Hematopoietic multipotent progenitor cell treated with erythropoietin and hydrocortisone succinate and interleukin-3 and kit ligand, for 4 days (in vitro differentiated cells): ENCODE data around the gene HNRNPA2B1.
A peak's percentile ranks its signal among the peaks of the same experiment; 100 is the strongest.

Experiments
- DNase-seq: peaks from one replicate; pipeline ENCODE4 v3.0.0-alpha.2; 2015

The HNRNPA2B1 gene

GRCh38 chr7:26200444-26201246, at the start of gene HNRNPA2B1:
Gene HNRNPA2B1 (minus strand): TSS chr7:26200746. CDS start chr7:26200577, 169 bp downstream.
- peak; percentile 99 for DNase-seq

DNA sequence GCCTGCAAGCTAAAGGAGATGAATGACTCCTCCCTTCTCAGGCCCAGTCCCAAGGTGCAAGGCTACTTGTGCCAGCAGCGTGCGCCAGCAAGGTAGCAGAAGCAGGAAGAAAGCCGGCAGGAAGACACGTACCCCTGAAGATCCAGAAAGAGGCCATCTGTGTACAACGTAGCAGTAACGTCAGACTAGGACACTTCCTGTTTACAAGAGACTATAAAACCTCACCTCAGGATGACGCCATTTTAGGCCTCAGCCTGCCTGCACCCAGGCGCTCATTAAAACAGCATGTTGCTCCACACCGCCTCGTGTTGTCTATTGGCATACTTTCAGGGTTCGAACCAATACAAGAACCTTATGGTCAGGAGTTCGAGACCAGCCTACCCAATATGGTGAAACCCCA, 49.7 kb upstream of the HNRNPA2B1 start:
- no peak for DNase-seq

GRCh38 chr7:26245150-26245549, 44.6 kb upstream of the HNRNPA2B1 start:
- DNase-seq: no peak

DNA sequence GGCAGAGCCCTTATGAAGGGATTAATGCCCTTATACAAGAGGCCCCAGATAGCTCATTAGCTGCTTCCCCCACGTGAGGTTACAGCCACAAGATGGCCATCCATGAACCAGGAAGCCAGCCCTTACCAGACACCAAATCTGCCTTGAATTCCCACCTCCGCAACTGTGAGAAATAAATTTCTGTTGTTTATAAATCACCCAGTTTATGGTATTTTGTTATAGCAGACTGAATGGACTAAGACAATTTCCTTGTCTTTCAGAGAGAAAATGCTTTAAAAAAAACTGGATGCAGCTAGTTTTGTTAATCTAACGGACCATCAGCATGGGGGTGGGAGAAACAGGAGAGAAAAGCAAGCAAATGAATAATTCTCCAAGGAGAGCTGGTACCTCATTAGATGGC, 37.5 kb upstream of the HNRNPA2B1 start:
- no peak for DNase-seq

DNA sequence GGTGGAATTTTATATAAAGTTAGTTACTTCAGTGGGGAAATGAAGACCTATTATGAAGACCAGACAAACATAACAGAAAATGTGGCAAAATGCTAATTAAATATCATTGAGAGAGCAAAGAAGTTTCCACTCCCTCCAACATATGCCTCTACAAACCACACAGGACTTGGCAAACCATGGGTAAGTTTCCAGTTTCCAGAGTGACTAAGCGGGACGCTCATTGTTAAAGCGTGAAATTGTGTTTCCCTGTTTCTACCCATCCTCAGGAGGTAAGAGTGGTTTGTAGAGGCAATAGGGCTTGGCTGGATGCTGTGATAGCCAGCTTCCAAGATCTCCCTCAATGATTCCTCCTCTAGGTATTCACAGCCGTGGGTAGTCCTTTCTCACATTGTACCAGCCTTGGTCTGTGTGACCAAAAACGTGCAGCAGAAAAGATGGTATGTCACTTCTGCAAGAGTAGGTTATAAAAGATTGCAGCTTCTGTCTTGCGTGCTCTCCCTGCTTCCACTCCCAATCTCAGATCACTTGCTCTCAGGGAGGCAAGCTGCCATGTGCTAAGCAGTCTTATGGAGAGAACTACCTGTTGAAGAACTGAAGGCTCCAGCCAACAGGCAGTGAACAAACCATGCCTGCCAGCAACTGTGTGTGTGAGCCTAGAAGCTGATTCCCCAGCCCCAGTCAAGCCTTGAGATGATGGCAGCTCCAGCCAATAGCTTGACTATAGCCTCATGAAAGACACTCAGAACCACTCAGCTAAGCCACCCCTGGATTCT, 36.7 kb upstream of the HNRNPA2B1 start:
- no peak for DNase-seq

DNA sequence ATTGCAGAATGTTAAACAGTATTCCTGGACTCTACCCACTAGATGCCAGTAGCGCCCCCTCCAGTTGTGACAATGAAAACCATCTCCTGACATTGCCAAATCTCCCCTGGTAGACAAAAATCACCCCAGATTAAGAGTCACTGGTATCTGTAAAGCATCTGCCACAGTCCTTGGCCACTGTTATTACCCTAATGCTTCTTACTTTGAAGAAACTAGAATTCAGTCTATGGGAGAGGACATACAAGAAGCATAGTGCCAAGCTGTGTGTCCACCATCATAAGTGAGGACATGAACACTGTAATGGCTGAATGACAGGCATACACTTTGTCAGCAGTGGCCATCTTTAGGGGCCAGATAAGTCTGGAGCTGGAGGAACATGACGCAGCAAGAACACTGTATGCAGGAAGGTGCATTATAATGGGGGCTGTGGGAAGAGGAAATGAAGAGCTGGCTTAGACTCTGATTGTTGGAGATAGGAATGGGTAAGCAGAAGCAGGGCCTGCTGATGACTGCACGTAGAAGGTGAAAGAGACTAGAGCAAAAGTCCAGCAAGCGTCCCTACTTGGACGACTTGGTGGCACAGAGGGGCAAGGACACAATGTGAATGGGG, 33.5 kb upstream of the HNRNPA2B1 start:
- peak; percentile 86 for DNase-seq

GRCh38 chr7:26227987-26228386, 27.4 kb upstream of the HNRNPA2B1 start:
- no peak for DNase-seq

DNA sequence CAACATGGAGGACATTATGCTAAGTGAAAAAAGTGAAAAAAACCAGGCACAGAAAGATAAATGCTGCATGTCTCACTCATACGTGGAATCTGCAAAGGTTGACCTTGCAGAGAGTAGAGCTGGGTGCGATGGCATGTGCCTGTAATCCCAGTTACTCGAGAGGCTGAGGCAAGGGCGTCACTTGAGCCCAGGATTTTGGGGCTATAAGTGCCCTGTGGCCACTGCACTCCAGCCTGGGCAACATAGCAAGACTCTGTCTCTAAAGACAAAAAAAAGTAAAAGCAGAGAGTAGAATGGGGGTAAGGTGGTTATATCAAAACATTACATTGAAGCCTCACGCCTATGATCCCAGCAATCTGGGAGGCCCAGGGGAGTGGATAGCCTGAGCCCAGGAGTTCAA, 23.8 kb upstream of the HNRNPA2B1 start:
- no peak for DNase-seq

DNA sequence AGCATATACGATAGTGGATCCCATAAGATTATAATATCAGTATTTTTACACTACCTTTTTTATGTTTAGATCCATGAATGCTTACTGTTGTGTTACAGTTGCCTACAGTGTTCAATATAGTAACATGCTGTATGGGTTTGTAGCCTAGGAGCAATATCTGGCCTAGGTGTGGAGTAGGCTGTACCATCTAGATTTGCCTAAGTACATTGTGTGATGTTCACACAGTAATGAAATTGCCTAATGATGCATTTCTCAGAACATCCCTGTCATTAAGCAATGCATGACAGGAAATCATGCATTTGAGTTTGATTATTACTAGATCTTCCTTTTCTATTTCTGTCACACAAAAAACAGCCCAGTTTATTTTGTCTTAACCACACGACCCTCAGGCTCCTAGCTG, 15.5 kb upstream of the HNRNPA2B1 start:
- no peak for DNase-seq

DNA sequence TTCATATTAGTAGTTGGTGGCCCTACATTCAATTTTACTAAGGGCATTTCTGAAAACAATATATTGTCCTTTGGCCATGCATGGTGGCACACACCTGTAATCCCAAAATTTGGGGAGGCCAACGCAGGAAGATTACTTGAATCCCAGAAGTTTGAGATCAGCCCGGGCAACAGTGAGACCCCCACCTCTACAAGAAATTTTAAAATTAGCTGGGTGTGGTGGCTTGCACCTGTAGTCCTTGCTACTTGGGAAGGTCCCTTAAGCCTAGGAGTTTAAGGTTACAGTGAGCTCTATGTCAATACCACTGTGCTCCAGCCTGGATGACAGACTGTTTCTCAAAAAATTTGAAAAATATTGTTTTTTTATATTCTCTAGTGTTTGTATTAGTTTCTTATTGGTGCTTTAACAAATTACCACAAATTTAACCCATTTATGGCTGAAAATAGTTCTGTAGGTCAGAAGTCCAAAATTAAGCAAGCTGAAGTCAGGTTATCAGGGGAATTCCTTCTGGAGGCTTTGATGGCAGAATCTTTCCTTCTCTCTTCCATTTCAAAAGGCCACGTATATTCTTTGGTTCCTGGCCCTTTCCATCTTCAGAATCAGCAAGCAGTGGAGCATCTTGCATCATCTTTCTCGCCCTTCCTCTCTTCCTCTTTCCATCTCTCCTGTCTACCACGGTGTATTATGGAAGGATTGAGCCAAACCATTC, 13.4 kb upstream of the HNRNPA2B1 start:
- no peak for DNase-seq

DNA sequence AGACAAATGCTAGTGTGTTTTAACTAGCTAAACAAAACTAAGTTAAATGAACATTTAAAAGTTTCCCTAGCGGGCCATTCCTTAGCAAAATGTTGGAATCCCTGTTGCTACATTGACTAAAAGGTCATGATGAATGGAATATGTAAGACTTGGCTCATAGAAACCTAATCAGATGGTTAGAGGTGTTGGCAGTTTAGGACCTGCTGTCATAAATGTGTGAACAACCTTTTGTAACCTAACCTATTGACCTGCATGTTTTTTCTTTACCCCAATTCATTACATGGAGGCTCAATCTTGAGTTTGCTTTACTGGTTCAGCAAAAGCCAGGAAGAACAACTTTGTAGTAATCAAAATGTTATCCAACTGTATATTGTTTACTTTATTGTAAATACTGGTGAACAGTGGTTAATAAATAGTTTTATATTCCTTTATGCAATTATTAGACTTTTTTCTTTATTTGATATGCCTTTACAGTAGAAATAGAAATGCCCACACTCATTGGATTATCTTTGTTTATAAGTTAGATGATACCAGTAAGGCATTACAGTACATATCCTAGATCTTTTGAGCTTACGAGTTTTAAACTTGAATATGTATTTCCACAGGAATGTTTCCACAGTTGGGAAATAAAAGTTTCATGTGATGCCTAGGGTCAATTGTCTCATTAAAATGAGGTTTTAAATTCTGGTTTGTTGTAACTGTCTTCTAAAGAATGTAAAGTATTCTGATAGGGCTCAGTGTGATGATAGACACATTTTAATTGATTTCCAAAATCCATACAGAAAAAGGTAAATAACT, 12.6 kb upstream of the HNRNPA2B1 start:
- DNase-seq: no peak

DNA sequence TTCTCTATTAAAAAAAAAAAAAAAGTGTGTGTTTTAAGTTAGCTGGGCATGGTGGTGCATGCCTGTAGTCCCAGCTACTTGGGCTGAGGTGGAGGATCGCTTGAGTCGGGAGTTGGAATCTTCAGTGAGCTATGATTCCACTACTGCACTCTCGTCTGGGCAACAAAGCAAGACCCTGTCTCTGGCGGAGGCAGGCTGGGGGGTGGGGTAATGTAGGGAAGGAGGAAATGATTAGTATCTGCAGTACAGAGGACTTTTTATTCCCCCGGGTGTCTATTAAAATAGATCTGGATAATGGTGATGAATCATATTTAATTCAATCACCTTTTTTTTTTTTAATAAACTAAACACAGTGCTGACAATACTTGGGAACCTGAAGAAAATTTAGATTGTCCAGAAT, 7.5 kb upstream of the HNRNPA2B1 start:
- no peak for DNase-seq

DNA sequence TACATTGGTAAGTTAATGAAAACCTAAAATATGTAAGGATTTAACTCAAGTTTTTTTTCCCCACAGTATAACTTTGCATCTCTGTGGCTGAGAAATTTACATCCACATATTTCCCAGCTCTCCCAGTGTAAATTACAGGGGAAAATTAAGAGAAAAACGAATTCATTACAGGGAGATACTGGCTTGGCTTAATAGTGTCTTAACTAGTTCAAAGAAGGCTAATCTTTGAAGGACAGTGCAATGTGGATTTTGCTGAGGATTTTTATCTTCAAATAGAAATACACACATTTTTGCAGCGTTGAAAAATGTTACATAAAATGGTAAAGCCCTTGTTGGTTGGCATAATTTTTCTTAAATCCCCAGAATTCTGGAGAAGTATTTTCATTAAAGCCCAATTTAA, 2.5 kb upstream of the HNRNPA2B1 start:
- no peak for DNase-seq

DNA sequence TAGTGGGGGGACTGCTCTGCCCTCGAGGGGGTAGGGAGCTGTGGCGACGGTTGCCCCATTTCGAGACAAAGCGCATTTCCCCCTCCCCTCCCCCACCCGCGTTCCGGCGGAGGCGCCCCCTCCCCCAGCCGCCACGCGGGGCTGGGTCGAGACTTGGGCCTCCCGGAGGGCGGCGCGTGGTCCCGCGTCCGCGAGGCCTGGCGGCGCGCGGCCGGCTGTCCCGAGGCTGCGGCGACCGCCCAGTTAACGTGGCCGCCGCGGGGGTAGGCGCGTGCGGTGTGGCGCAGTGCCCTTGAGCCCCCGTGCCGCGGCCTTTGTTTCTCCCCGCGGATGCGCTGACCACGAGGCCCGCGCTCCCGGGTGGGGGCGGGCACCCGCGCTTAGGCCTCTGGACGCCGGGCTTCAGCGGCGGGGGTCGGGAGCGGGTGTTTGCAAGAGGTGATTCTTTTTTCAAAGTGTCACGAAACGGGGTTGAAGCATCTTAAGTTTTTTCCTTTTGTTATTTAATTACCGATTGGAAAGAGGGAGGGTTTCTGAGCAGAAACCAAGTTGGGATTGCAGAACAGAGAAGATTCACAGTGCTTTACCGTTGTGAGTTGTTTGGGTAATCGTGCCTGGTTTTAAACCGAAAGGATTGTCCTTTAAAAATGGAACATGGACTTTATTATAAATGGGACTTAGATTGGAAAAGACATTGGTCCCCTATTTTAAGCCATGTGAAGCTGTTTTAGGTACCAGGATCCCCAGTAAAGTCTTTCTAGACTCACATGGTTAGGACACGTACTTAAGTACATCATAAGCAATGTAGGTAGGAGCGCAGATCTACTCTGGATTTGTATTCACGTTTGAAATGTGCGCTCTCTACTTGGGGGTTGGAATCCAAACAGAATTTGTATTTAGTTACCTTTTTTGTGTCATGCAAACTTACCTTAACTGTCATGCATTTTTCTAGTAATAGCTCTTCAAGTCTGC, 1.8 kb upstream of the HNRNPA2B1 start:
- DNase-seq: peak; percentile 82

GRCh38 chr7:26201247-26202018, 887 bp upstream of the HNRNPA2B1 start, which contains the start of gene CBX3:
Gene CBX3 (plus strand): TSS chr7:26201745. CDS start chr7:26202999, 1,254 bp downstream.
- peak; percentile 98 for DNase-seq

DNA sequence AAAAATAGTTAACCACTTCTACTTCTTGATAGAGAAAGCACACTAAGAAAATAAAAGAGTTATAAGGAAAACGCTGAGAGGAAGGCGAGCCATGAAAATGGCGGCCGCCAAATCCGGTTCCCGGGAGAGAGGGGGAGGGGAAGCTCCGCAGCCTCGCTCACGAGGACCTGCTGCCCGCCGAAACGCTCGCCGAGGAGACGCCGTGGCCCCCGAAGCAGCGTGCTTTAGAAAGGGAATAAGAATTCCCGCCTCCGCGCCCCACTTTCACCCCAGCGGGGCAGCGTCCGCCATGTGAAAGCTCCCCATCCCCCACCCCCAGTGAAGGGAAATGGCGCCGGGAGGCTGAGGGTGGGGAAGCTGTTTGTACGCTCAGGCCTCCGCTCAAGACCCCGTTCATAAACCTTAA, 505 bp downstream of the HNRNPA2B1 start:
- peak; percentile 88 for DNase-seq

DNA sequence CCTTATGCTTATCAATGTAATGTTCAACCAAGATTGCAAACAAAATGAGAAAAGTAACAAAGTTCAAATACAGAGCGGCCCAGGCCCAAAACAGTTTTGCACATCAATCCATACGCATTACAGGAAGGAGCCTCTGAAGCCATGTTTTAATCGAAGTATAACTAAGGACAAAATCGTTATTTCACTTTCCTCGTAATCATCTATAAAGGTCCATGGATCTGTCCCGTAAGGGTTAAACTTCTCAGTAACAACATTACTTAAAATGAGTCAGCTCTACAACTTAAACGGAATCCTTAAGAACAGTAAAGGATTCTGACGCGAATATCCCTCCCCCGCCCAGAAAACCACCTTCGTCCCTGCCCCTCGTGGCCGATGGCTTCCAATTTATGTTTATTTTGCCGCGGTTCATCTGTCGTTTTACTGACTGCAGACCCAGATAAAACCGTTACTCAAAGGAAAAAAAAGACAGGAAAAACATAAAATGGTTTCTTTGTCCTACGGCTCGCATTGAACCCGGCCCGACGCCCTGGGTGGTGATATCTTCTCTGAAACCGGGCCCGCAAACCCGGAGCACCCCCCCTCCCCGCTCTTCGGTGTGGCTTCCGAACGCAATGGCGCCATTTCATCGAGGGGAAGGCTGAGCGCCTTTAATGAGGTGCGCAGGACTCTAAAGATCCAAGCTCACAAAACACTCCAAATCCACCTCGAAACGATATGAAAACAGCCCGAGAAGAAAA, 1.1 kb downstream of the HNRNPA2B1 start:
- DNase-seq: peak; percentile 85

DNA sequence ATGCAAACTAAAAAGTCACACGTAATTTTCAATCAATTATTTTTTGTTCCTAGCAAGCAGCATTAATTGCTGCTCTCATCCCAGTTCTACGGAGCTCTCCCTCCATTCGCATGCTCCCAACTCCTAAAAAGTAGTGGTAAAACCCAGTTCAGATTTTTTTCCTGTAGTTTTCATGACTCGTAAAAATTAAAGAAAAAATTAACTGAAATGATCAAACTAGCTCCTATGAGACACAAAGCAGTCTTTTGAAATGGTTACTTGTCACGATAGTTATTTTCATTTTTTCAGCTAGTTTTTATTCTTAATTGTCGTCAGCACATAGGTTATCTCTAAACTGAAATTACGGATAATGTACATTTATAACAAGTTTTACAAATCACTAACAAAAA, 1.8 kb downstream of the HNRNPA2B1 start:
- no peak for DNase-seq

DNA sequence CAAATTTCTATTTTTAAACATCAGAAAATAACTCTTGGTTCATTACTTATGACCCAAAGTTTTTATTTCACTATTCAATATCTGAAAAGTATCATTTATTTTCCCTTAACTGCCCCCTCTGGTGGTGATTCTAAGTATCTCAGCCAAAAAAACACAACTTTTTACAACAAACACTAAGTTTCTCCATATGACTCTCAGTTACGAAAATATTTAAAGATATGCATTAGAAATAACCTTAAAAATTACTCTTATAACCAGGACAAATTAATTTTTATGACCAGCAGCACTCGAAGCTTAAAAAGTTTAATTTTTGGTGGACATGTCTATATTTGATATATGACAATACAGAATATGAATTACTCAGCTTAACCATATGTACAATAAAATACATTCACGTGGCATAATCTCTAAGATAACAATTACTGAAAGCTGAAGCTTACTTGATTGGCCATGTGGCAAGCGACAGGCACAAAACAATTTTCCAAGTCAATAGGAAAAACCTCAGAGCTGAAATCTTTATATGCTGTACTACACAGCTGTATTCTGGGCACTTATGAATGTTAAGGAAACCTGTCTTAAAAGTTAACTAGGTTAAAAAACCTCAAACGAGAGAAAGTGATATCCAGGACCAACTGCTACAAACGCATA, 2.3 kb downstream of the HNRNPA2B1 start:
- DNase-seq: peak; percentile 82
